Ishikawa (cell line): ENCODE measurements around the gene PLPP4.

Source experiments
- CEBPB ChIP-seq: IDR thresholded peaks from 2 replicates; pipeline ENCODE4 v1.6.1; 2012
- CREB1 ChIP-seq: IDR thresholded peaks from 2 replicates; pipeline ENCODE4 v1.6.1; 2012; ENCODE audit warnings: low read depth
- EGR1 ChIP-seq: IDR thresholded peaks from 2 replicates; pipeline ENCODE4 v1.6.1; 2012
- EP300 ChIP-seq: IDR thresholded peaks from 2 replicates; pipeline ENCODE4 v1.6.1; 2012; ENCODE audit warnings: borderline replicate concordance
- FOXM1 ChIP-seq: IDR thresholded peaks from 2 replicates; pipeline ENCODE4 v1.6.1; 2012; ENCODE audit warnings: low read depth, borderline replicate concordance
- MAX ChIP-seq: IDR thresholded peaks from 2 replicates; pipeline ENCODE4 v1.6.1; 2012
- NFIC ChIP-seq: IDR thresholded peaks from 2 replicates; pipeline ENCODE4 v1.6.1; 2012
- RAD21 ChIP-seq: IDR thresholded peaks from 2 replicates; pipeline ENCODE4 v1.6.1; 2012; ENCODE audit warnings: low read depth
- REST ChIP-seq: IDR thresholded peaks from 2 replicates; pipeline ENCODE4 v1.6.1; 2012; ENCODE audit warnings: low read depth, mild to moderate bottlenecking
- TAF1 ChIP-seq: IDR thresholded peaks from 2 replicates; pipeline ENCODE4 v1.6.1; 2012; ENCODE audit warnings: low read depth, mild to moderate bottlenecking
- TCF12 ChIP-seq: IDR thresholded peaks from 2 replicates; pipeline ENCODE4 v1.6.1; 2012; ENCODE audit warnings: low read depth
- TEAD4 ChIP-seq: IDR thresholded peaks from 2 replicates; pipeline ENCODE4 v1.6.1; 2012
- USF1 ChIP-seq: IDR thresholded peaks from 2 replicates; pipeline ENCODE4 v1.6.1; 2012
- YY1 ChIP-seq: IDR thresholded peaks from 2 replicates; pipeline ENCODE4 v1.6.1; 2012; ENCODE audit warnings: low read depth
- ZBTB7A ChIP-seq: IDR thresholded peaks from 2 replicates; pipeline ENCODE4 v1.6.1; 2012; ENCODE audit warnings: low read depth

Gene PLPP4

GRCh38 chr10:120538091-120538490 lies 81.1 kb downstream of the PLPP4 start:
- no peak for TF ChIP-seq TAF1
- no peak for TF ChIP-seq EP300
- no peak for TF ChIP-seq TCF12
- no peak for TF ChIP-seq ZBTB7A
- TF ChIP-seq FOXM1, result no peak
- TF ChIP-seq RAD21, result no peak
- no peak for TF ChIP-seq NFIC
- no peak for TF ChIP-seq TEAD4
- TF ChIP-seq USF1, result no peak
- TF ChIP-seq MAX, result no peak
- no peak for TF ChIP-seq REST
- TF ChIP-seq CREB1, result no peak
- no peak for TF ChIP-seq CEBPB
- no peak for TF ChIP-seq YY1
- TF ChIP-seq EGR1, result no peak

- no peak for TF ChIP-seq REST
- no peak for TF ChIP-seq MAX
- no peak for TF ChIP-seq YY1
- TF ChIP-seq CREB1, result no peak
- TF ChIP-seq CEBPB, result no peak
- TF ChIP-seq ZBTB7A, result no peak
- no peak for TF ChIP-seq NFIC
- no peak for TF ChIP-seq EGR1
- no peak for TF ChIP-seq TCF12
- TF ChIP-seq USF1, result no peak
- TF ChIP-seq TAF1, result no peak
- no peak for TF ChIP-seq EP300
- TF ChIP-seq TEAD4, result no peak
- no peak for TF ChIP-seq RAD21
- no peak for TF ChIP-seq FOXM1
Observed at GRCh38 chr10:120539076-120539475, 82.0 kb downstream of the PLPP4 start.

- TF ChIP-seq USF1 (no peak), NFIC (no peak), CEBPB (no peak), TCF12 (no peak), FOXM1 (no peak), EP300 (no peak), MAX (no peak), ZBTB7A (no peak), REST (no peak), TEAD4 (no peak), CREB1 (no peak), EGR1 (no peak), TAF1 (no peak), YY1 (no peak), RAD21 (no peak)
Observed at GRCh38 chr10:120540486-120540885, 83.5 kb downstream of the PLPP4 start.

GRCh38 chr10:120541984-120542383 lies 85.0 kb downstream of the PLPP4 start:
- TF ChIP-seq EP300 (no peak), CEBPB (no peak), MAX (no peak), YY1 (no peak), USF1 (no peak), TEAD4 (no peak), RAD21 (no peak), ZBTB7A (no peak), CREB1 (no peak), TCF12 (no peak), FOXM1 (no peak), NFIC (no peak)
